ENCODE results near the gene CARD14.
A peak's percentile ranks its signal among the peaks of the same experiment; 100 is the strongest.

CARD14 gene

GRCh38 chr17:80212962-80213642 lies 43.3 kb downstream of the CARD14 start:
- no peak for DNase-seq

- DNase-seq = no peak
These were observed 43.8 kb downstream of the CARD14 start for GRCh38 chr17:80213643-80213975.

GRCh38 chr17:80214012-80214877 lies 44.4 kb downstream of the CARD14 start:
- DNase-seq = no peak

GRCh38 chr17:80214878-80215210 lies 45.0 kb downstream of the CARD14 start:
- DNase-seq = no peak

- no peak for DNase-seq
These were observed 46.9 kb downstream of the CARD14 start for GRCh38 chr17:80216473-80217456.

GRCh38 chr17:80217703-80218362 lies 48.0 kb downstream of the CARD14 start:
- DNase-seq = no peak

GRCh38 chr17:80218391-80218790 lies 48.6 kb downstream of the CARD14 start:
- no peak for DNase-seq

- peak; percentile 93 for DNase-seq
These were observed 49.4 kb downstream of the CARD14 start for GRCh38 chr17:80219013-80219762.

GRCh38 chr17:80219763-80220053 lies 49.9 kb downstream of the CARD14 start:
- DNase-seq = no peak

GRCh38 chr17:80220054-80220735 lies 50.4 kb downstream of the CARD14 start, which contains the start of the genes SGSH and SLC26A11:
Gene SGSH, minus strand, starts transcription at chr17:80220333. Its CDS starts 20 bp downstream, at chr17:80220313.
Gene SLC26A11, plus strand, starts transcription at chr17:80220427. Its CDS starts 1,134 bp downstream, at chr17:80221561.
- DNase-seq = peak; percentile 58

GRCh38 chr17:80220736-80221215 lies 50.9 kb downstream of the CARD14 start:
- no peak for DNase-seq

- no peak for DNase-seq
These were observed 51.7 kb downstream of the CARD14 start for GRCh38 chr17:80221351-80222105.

GRCh38 chr17:80222376-80223141 lies 52.7 kb downstream of the CARD14 start:
- DNase-seq = no peak

- DNase-seq = no peak
These were observed 53.4 kb downstream of the CARD14 start for GRCh38 chr17:80223142-80223815.

- no peak for DNase-seq
These were observed 54.1 kb downstream of the CARD14 start for GRCh38 chr17:80223838-80224497.

- DNase-seq = no peak
These were observed 54.9 kb downstream of the CARD14 start for GRCh38 chr17:80224683-80225082.

- DNase-seq = no peak
These were observed 55.4 kb downstream of the CARD14 start for GRCh38 chr17:80225230-80225629.

GRCh38 chr17:80227156-80227555 lies 57.3 kb downstream of the CARD14 start:
- DNase-seq = no peak
